ENCODE measurements around the gene FAM131B. TPM values are rescaled to one million over a fixed set of nuclear protein-coding genes. Genes with fewer than 3 reads are reported as not detected.

FAM131B gene
- total RNA-seq, 1 experiment from 2014 or later, result 17.3 TPM

GRCh38 chr7:143394068-143394467 is 31.6 kb upstream of the FAM131B start:
- 0 out of 7 replicates have a peak overlapping the region, but pooled peaks of 1 of the 3 experiments have one; percentile 52 for H3K27ac Mint-ChIP-seq
- H3K27me3 Mint-ChIP-seq (ENCODE audit: low read depth), result peaks cover 2% of the 10 kb centered on the region
- no peaks in the 10 kb centered on the region for H3K4me1 ChIP-seq (ENCODE audit: insufficient read depth, low read length)
- H3K4me2 ChIP-seq (ENCODE audit: insufficient read depth, insufficient read length, low read length), result no peak overlapping the region
- no peak overlapping the region for H2AK5ac ChIP-seq (ENCODE audit: insufficient read length, low read length)
- no peak overlapping the region for H2AFZ ChIP-seq (ENCODE audit: low read length)
- H3K9me3 ChIP-seq (ENCODE audit: control insufficient read depth, low read depth, low read length), result no peaks in the 10 kb centered on the region
- no peaks in the 10 kb centered on the region for H3K9me3 Mint-ChIP-seq
- H4K8ac ChIP-seq (replicated peaks; ENCODE audit: insufficient read length, low read depth, low read length), result no peak overlapping the region
- H3K4me3 Mint-ChIP-seq, result no peak overlapping the region
- H3K9ac ChIP-seq (ENCODE audit: extremely low read depth, insufficient read length, low read length), result no peak overlapping the region
- no peak overlapping the region for H4K91ac ChIP-seq (ENCODE audit: insufficient read length, low read depth, low read length)
- no peak overlapping the region for H3K23ac ChIP-seq (ENCODE audit: insufficient read length, low read depth, low read length)
- H3K4me1 Mint-ChIP-seq, result peaks cover 0 to 5% of the 10 kb centered on the region in 2 experiments; a peak in 3 of 4 replicates
- no peak overlapping the region for H3T11ph ChIP-seq (ENCODE audit: low read length)
- no peak for DNase-seq
- no peak overlapping the region for H2BK15ac ChIP-seq (ENCODE audit: low read depth, low read length)
- H3K79me1 ChIP-seq (ENCODE audit: insufficient read depth, low read depth, low read length, poor library complexity, severe bottlenecking), result no peaks in the 10 kb centered on the region
- H3K27ac ChIP-seq (ENCODE audit: insufficient read length, low read depth, low read length), result no peak overlapping the region
- no peaks in the 10 kb centered on the region for H4K20me1 ChIP-seq (ENCODE audit: control insufficient read depth, insufficient read depth, insufficient read length)
- H2BK120ac ChIP-seq (ENCODE audit: low read depth, low read length, poor library complexity, severe bottlenecking), result no peak overlapping the region
- H3K18ac ChIP-seq (ENCODE audit: insufficient read length, low read depth, low read length), result no peak overlapping the region
- no peak overlapping the region for H3K14ac ChIP-seq (ENCODE audit: insufficient read depth, low read length)
- peaks cover 67 to 96% (median 94%) of the 10 kb centered on the region in 3 experiments for H3K36me3 Mint-ChIP-seq (ENCODE audit: insufficient read depth in 1 of 3, low read depth in 3 of 3)
- H3K56ac ChIP-seq (ENCODE audit: insufficient read length, low read depth, low read length), result no peak overlapping the region
- TF ChIP-seq, protein P1, sequence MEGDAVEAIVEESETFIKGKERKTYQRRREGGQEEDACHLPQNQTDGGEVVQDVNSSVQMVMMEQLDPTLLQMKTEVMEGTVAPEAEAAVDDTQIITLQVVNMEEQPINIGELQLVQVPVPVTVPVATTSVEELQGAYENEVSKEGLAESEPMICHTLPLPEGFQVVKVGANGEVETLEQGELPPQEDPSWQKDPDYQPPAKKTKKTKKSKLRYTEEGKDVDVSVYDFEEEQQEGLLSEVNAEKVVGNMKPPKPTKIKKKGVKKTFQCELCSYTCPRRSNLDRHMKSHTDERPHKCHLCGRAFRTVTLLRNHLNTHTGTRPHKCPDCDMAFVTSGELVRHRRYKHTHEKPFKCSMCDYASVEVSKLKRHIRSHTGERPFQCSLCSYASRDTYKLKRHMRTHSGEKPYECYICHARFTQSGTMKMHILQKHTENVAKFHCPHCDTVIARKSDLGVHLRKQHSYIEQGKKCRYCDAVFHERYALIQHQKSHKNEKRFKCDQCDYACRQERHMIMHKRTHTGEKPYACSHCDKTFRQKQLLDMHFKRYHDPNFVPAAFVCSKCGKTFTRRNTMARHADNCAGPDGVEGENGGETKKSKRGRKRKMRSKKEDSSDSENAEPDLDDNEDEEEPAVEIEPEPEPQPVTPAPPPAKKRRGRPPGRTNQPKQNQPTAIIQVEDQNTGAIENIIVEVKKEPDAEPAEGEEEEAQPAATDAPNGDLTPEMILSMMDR (conservative IDR thresholded peaks at IDR 0.05), result no peak
- no peak overlapping the region for H2BK20ac ChIP-seq (ENCODE audit: low read depth, low read length, poor library complexity, severe bottlenecking)
- no peaks in the 10 kb centered on the region for H3K27me3 ChIP-seq (ENCODE audit: insufficient read depth, low read length)
- WGBS (ENCODE audit: extremely low coverage, insufficient read length, low lambda C conversion rate), result no CpG with 5 or more reads among the region's 6 CpGs
- no peak overlapping the region for H2BK12ac ChIP-seq (ENCODE audit: insufficient read length, low read depth, low read length)
- no peak overlapping the region for H4K5ac ChIP-seq (ENCODE audit: insufficient read length, low read depth, low read length)
- H3K23me2 ChIP-seq (ENCODE audit: insufficient read length, low read depth, low read length, poor library complexity, severe bottlenecking), result no peaks in the 10 kb centered on the region
- H3K4ac ChIP-seq (ENCODE audit: low read depth, low read length), result no peak overlapping the region
- no peaks in the 10 kb centered on the region for H3K79me2 ChIP-seq (ENCODE audit: insufficient read depth, low read length)
- no peak overlapping the region for H2BK5ac ChIP-seq (ENCODE audit: insufficient read length, low read length)
